HG03135 (cell line): ENCODE data around the gene LIPI.
A peak's percentile ranks its signal among the peaks of the same experiment; 100 is the strongest.
"Not testable (repeated sequence)": the region's sequence is repeated elsewhere in the genome, so short reads cannot be mapped to it uniquely, and the experiment has no call there.

ENCODE experiments used
- ATAC-seq: cut with Tn5 transposase; IDR thresholded peaks from one replicate; pipeline ENCODE4 v1.9.1; 2021; ENCODE audit warnings: mild to moderate bottlenecking, moderate library complexity; ENCODE audit not compliant: unreplicated experiment

The LIPI gene

DNA sequence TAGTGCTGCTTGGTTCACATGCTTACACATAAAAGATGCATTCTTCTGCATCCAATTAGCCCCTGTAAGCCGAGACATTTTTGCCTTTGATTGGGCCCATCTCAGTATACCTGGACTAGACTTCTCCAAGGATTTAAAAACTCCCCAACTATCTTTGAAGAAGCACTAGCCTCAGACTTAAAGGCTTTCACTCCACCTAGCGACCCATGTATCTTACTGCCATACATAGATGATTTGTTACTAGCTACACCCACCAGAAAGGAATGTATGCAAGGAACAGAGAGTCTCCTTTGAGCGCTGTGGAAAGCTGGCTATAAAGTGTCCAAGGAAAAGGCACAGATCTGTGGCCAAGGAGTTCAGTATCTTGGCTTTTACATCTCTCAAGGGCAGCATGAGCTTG, 91.7 kb downstream of the LIPI start:
- no peak for ATAC-seq

DNA sequence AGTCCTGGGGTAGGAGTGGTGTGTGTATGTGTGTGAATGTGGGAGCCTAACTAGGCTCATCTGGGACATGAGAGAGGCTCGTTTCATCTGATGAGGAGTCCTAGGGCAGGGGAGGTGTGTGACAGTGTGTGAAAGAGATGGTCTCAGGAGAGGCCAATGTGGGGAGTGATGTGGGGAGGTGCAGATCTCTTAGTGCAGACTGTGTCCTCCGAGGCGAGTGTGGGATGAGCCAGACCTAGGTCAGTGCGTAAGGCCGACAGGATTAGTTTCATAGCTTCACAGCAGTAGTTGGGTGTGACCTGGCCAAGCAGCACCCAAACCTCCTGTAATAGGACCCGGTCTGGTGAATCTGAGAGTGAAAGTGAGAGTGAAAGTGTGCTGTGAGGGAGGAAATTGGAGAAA, 94.7 kb downstream of the LIPI start:
- ATAC-seq: peak; percentile 77

DNA sequence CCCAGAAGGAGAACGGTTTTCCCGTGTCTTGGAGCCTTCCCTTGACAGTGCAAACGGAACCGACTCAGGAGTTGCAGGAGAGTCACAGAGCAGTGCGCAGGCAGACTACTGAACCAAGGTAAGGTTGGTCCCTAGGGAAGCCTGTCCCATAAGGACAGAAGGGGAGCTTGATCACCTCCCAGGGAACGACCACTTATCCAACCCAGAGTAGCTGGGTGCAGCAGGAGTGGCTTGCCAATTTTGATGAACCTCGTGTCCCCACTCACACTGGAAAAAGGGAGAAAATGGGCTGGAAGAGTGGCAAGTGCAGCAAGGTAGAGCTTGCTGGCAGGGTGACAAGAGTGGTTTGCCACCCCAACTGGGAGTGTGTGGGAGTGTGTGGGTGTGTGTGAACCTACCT, 95.1 kb downstream of the LIPI start:
- no peak for ATAC-seq

DNA sequence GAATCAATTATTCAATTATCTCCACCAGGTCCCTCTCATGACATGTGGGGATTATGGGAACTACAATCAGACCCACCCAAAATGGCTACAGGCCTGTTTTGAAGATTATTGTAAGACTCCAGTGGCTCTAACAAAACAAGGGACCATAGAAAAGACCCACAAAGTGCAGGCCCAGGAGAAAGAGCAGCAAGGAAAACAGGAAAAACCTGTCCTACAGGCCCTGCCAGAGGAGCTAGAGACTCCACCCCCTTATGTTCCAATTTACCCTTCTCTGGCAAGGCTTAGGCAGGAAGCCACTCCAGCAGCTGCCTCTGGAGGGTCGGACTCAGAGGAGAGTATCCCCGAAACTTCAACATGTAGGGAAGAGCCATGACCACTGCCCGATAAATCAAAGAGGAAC, 96.5 kb downstream of the LIPI start:
- no peak for ATAC-seq

DNA sequence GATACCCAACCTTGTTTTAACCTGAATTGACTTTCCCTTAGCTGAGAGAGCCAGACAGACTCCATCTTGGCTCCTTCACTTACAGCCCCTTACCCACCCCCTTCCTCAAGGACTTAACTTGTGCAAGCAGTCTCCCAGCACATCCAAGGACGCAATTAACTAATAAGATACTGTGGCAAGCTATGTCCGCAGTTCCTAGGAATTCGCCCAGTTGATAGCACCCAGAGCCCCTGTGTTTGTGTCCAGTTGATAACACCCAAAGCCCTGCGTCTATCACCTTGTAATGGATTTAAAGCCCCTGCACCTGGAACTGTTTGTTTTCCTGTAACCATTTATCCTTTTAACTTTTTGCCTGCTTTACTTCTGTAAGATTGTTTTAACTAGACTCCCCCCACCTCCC, 106.2 kb downstream of the LIPI start:
- not testable (repeated sequence) for ATAC-seq

DNA sequence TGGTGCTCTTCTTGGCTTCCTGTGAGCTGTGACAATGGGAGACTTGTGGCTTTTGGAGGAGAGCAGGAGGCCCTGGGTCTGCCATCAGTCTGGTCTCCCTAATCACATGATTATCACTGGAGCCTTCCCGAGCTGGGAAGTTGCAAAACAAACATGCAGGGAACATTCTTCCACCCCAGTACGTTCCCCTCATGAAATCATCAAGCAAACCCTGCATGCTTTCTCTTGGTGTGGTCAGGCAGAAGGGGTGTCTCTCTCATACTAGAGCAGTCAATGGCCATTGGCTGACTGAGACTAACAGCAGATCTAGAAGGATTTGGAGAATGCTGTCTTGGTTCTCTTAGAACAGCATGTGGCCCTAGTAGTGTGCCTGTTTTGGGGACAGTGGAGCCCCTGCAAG, 111.2 kb downstream of the LIPI start:
- ATAC-seq: no peak

DNA sequence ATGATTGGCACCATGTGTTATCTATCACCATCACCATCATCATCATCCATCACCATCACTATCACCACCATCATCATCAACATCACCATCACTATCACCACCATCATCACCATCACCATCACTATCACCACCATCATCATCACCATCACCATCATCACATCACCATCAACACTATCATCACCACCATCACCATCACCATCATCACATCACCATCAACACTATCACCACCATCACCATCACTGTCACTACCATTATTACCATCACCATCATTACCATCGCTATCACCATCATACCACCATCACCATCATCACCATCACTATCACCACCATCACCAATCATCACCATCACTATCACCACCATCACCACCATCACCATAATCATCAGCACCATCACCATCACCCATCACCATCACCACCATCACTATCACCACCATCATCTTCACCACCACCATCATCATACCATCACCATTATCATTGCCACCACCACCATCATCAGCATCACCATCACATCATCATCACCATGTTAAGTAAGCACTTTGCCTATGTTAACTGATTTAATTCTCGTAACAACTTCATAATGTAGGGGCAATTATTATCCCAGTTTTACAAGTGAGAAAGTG, 112.8 kb downstream of the LIPI start:
- no peak for ATAC-seq

DNA sequence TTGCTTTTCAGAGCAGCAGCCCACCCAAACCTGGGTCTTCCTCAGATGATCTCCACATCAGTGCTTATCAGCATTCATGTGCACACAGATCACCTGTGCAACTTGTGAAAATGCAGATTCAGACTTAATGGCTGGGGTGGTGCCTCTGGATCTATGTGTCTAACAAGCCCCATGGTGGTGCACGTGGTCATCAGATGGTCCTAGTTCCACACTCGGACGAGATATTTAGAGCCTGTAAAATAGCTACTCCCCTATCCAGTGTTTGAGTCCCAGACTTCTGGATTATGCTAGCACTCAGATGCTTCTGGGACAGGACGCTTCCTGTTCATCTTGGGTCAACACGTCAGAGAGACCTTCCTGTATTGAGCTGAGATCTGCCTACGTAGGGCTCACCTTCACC, 114.2 kb downstream of the LIPI start:
- no peak for ATAC-seq

DNA sequence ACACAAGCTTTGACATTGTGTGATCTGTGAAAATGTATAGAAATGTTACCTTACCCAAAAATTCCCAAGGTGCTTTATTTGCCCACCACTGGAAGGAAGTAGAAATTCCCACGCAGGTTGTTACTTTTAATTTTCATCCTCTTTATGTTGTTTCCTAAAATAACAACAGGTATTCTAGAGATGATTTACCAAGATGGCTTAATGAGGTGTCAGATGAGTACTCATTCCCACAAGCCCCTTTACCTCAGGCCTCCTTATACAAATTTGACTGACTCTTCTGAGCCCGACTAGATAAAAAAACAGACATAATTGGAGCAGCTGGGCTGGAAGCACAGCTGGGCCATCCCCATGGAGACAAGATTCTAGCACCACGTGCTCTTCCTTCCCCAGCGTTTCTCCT, 114.6 kb downstream of the LIPI start:
- no peak for ATAC-seq

DNA sequence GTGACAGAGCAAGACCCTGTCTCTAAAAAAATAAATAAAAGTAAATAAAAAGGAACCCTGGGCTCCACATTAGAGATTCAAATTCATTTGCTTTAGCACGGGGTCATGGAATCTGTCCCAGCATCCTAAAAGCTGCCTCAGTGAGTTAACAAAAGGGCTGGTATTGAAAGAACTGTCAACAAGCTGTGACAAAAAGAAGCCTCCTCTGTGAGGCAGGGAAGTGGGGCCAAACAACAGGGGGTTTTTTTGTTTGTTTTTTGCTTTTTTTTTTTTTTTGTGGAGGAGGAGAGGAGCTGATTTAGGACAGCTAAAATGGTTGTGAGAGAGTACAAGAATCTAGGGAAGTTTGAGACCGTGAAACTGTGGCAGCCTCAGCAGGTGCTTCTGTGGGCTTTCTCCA, 115.7 kb downstream of the LIPI start:
- ATAC-seq: no peak

DNA sequence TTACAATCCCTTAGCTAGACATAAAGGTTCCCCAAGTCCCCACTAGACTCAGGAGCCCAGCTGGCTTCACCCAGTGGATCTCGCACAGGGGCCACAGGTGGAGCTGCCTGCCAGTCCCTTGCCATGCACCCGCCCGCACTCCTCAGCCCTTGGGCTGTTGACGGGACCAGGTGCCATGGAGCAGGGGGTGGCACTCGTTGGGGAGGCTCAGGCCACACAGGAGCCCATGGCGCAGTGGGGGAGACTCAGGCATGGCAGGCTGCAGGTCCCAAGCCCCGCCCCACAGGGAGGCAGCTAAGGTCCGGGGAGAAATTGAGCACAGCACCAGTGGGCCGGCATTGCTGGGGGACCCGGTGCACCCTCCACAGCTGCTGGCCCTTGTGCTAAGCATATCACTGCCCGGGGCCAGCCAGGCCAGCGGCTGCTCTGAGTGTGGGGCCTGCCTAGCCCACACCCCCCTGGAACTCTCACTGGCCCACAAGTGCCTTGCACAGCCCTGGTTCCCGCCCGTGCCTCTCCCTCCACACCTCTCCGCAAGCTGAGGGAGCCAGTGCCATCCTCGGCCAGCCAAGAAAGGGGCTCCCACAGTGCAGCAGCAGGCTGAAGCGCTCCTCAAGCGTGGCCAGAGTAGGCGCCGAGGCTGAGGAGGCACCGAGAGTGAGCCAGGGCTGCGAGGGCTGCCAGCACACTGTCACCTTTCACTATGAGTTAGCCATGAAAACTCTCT, 117.8 kb downstream of the LIPI start:
- ATAC-seq: no peak

DNA sequence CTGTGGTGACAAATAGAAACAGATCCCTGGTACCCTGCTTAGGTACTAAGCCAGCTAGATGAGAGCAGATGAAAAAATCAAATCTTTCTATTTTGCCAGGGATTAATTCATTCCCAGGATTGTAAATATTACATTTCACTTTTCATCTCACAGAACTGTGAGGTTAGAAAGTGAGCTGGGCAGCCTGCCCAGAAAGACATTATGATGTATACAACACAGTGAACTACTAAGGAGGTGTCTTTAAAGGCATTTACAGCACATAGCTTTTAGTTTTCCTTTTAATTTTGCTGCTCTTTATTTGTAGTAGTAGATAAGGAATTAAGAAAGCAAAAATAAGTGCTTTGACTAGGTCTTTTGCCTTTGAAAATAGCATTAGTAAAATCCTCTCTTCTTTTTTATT, 120.6 kb downstream of the LIPI start:
- ATAC-seq: not testable (repeated sequence)

DNA sequence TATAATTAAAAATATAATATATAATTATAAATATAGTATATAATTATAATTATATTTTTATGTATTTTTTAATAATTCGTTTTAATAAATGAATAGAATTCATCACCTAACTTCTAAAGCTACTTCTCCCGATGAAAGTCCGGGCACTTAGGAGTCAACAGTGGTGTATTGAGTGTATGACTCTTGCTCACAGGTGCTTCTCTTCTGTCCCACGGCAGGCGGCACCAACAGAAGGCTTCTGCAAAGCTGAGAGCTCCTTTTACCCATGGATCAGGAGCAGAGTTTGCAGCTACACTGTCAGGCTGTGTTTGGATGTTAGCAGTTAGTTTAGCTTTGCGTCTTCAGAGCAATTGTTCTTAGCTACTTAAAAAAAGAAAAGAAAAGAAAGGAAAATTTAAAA, 122.4 kb downstream of the LIPI start:
- ATAC-seq: no peak

DNA sequence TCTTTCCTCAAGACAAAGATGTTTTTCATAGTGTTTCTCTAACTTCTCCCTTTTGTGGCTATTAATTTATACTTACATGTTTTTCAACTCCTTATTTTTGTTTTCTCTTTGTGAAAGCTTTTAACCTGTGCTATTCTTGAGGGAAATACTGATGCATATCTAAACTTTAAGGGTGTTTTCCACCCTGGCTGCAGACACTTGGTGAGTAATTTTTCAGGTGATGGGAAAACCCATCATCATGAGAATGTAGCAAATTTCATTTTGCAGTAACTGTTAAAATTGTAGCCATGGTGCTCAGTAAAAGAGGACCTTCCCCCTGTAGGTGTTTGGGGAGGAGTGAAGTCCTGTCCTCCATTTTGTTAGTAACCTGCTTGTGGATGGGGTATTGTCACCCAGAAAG, 124.2 kb downstream of the LIPI start:
- ATAC-seq: no peak

DNA sequence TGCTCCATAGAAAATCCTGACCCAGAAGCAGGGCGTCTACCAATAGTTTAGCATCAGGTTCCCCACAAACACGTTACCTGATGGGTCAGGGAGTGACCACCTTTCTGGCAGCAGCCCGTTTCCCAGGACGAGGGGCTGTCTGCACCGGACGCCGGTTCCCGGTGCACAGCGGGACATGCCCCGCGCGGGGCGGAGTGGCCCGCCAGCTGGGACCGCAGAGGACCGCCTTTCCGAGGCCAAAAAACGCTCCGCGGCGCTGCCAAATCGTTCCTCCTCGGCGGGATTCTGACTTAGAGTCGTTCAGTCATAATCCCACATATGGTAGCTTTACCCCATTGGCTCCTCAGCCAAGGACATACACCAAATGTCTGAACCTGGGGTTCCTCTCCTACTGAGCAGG, 126.1 kb downstream of the LIPI start:
- no peak for ATAC-seq

DNA sequence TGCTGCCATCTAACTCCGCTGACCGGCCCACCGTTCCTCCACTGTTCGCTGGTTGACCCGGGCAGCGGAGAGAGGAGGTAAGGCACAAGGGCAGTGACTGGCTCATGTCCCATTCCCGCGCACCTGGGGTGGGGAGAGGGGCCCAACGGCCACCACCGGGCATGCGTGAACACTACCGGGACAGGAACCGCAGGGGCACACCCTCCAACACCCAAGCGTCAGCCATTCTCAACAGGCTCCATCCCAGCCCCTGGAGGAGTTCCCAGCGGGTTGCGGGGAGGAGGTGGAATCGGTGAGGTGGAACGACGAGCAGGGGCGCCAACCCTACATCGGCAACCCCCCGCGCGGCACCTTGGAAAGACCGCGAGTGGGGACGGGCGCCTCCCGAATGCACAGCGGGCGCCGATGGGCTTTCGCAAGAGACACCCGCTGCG, 126.7 kb downstream of the LIPI start:
- ATAC-seq: no peak

DNA sequence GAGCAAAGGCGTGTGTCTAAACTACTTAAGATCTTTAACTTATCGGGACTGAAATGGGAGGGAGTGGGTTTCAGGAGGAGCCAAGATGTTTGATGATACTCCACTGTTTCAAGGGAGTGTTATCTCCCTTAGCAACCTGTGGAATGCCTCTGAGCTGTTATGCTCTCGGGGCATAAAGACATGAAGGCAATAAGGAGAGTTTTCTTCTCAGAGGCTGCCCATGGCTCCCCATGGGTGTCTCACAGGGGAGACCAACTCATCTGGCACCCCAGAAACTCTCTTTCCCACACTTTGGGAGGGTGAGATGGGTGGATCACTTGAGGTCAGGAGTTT, 130.0 kb downstream of the LIPI start:
- ATAC-seq: no peak

DNA sequence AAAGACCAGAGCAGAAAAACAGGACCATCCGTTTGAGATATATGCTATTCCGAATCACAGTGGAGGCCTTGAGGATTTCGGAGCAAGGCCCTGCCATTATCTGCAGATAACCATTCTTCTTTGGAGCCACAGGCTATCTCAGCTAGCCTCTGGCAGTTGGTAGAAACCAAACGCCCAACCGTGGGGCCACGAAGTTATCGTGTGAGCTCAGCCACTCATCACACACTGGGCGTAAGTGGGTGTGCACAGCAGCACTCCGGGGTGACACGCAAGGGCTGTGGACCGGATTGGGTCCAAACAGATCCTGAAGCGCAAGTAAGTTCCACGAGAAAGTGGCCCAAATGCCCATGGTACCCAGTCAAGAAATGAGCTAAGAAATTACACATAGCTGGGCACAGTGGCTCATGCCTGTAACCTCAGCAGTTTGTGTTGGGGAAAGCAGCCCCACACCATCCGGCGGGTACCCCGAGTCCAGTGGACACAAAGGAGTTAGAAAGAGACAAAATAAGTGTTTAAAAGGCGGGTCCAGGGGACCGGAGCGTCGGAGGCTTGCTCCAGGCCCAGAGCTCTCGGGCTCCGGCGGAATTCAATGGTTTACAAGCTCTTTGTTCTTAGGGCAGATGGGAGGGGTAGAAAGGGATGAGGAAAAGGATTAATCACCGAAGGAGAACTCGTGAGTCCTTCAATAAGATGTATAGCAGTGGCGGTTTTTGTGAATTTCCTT, 130.6 kb downstream of the LIPI start:
- ATAC-seq: no peak

DNA sequence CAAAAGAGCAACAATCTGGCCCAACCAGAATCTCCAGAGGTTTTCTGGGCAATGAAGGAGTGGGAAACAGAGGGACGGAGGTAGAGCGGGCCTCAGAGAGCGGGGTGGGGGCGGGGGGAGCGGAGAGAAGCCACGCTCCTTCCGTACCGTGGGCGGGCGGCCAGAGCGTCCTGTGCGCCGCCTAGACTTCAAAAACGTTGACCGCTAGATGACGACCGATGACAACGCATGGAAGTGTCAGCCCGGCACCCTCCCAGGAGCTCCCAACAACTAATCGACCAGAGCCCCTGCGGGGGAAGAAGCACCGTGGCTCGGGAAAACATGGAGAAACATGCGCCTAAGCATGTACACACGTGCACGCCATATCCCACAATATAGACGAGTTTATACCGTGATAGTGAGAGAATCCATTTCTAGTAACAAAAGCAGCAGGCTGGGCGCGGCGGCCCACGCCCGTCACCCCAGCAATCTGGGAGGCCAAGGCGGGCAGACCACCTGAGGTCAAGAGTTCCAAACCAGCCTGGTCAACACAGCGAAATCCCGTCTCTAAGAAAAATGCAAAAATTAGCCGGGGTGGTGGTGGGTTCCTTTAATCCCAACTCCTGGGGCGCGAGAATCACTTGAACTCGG, 131.9 kb downstream of the LIPI start:
- no peak for ATAC-seq

DNA sequence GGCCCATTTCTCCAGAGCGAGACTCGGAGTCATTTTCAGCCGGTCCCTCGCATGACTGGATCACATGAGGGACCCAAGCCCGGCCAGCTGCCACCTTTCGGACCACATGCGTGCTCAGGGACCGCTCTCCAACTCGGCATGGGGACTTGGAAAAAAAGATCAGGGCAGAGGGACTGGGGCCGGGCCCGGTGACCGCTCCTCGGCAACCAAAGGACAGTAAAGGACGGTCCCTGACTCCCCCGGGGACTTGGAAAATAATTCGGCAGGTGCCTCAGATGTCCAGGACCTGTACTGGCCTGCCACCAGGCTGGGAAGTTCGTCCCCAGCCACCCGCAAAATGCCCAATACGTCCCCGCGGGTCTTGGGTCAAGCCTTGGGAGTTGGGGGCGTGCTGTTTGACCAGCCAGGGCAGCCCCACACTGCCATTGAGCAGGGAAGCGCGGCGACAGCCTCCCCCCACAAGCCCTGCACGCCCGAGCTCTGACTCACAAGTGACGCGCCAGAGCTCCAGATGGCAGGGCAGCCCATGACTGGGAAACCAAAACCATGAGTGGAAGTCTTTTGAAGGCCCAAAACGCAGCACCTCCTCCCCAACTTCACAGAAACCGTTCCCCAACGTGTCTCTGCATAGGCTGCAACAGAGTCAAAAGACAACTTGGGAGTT, 134.5 kb downstream of the LIPI start:
- ATAC-seq: no peak

DNA sequence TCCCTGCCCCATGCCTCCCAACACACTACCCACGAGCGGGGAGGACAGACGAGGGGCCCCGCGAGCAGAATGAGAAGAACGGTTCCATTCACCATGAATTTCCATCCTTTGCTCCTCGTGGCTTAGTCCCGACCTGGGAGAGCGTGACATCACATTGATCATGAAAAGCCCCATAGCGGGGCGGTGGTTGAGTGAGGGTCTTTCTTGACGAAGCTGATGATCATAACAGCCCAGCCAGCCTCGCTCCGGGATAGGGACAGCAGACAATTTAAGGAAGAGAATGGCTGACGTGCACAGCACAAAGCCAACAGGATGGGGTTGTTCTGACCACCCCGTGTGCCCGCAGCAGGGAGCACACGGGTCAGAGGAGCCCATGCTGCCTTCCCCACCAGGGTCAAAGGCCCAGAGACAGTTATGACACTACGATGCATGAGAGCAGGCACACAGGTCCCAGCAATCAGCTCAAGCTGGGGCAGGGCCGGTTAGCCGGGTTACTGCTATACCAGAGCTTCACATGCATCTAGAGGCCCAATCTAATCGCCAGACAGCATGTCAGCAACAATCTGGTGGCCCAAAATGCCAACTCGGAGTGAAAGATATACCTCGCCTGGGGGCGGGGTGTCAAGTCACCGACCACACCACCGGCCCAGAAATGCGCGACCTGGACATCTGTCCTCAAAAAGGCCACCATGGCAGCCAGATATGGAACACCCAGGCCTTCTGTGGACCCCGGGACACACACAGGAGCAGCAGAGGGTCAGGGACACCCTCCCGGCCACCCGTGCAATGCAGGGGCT, 135.2 kb downstream of the LIPI start:
- no peak for ATAC-seq
